ENCODE results near the gene HEY2.
"Not testable (repeated sequence)": the region's sequence is repeated elsewhere in the genome, so short reads cannot be mapped to it uniquely, and the experiment has no call there.

HEY2 gene

GRCh38 chr6:125749173-125749864 is at the start of gene HEY2:
Gene HEY2, plus strand, starts transcription at chr6:125749632. Its CDS starts 145 bp downstream, at chr6:125749777.
- DNase-seq (ENCODE audit: extremely low read depth, low read depth): peak; percentile 51
- TF ChIP-seq CTCF (IDR thresholded peaks at IDR 0.05; ENCODE audit: low read depth, low read length): no peak

DNA sequence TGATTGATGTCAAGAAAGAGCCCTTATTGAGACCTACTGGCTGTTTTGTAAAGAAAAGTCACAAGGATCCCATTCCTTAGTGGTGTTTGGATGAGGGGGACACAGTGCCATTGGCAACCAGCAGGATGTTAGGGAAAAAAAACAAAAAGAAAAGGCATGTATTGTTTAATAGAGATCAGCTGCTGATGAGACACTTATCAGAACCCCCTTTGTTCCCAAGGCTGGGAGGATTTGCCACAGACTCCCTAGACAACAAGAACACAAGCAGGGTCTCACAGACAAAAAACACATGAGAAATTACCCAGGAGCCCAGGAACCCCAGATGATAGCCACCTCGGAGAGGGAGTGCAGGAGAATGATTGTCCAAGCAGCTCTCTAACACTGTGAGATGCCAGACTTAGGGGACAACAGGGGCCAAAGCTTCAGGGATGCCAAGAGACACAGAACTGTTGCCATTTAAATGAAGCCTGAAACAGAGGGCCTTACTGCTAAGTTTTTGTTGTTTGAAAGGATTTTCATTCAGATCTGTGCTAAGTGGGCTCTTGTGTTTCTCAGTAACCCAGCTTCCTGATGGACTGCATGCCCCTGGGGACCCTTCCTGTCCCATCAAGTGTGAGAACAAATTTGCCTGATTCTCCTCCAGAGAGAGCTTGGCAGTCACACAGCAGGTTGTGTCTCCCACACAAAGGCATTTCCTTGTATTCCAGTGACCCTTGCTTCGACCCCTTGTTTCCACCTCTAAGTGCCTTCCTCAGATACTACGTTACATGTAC is 48.7 kb upstream of the HEY2 start:
- no peak for DNase-seq (ENCODE audit: extremely low read depth, low read depth)
- no peak for TF ChIP-seq CTCF (IDR thresholded peaks at IDR 0.05; ENCODE audit: low read depth, low read length)

- no peak for DNase-seq (ENCODE audit: extremely low read depth, low read depth)
- TF ChIP-seq CTCF (IDR thresholded peaks at IDR 0.05; ENCODE audit: low read depth, low read length): no peak
These were observed 48.1 kb upstream of the HEY2 start for GRCh38 chr6:125701354-125701668.

DNA sequence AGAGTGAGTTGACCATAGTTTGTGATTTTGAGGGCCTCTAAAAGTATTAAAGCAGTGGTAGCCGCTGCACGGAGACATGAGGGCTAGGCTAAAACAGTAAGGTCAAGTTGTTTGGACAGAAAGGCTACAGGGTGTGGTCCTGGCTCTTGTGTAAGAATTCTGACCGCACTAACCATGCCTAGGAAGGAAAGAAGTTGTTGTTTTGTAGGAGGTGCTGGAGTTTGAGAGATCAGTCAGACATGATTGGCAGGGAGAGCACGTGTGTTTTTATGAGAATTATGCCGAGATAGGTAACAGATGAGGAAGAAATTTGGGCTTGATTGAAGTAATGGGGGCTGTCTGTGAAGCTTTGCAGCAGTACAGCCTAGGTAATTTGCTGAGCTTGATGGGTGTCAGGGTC is 45.5 kb upstream of the HEY2 start:
- not testable (repeated sequence) for DNase-seq (ENCODE audit: extremely low read depth, low read depth)

GRCh38 chr6:125707615-125708243 is 41.7 kb upstream of the HEY2 start:
- no peak for TF ChIP-seq CTCF (IDR thresholded peaks at IDR 0.05; ENCODE audit: low read depth, low read length)
- DNase-seq (ENCODE audit: extremely low read depth, low read depth): no peak

DNA sequence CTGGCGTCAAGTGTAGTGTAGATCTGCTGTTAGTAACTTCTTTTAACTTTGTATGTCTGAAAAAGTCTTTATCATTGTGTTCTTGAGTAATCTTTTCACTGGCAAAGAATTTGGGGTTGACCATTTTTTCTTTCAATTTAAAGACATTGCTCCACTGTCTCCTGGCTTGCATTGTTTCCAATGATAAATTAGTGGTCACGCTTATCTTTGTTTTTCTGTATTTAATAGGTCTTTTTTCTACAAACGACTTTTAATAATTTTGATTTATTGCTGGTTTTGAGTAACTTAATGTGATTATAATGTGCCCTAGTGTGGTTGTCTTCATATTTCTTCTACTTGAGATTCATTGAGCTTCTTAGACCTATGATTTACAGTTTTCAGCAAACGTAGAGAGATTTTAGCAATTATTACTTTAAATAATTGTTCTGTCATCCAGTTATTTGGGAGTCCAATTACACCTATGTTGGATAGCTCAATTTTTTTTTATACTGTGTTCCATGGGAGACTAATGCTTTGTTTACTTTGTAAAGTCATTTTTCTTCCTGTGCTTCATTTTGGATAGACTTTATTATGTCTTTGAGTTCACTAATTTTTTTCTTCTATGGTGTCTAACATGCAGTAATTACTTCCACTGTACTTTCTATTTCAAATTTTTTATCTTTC is 38.3 kb upstream of the HEY2 start:
- no peak for DNase-seq (ENCODE audit: extremely low read depth, low read depth)
- no peak for TF ChIP-seq CTCF (IDR thresholded peaks at IDR 0.05; ENCODE audit: low read depth, low read length)

DNA sequence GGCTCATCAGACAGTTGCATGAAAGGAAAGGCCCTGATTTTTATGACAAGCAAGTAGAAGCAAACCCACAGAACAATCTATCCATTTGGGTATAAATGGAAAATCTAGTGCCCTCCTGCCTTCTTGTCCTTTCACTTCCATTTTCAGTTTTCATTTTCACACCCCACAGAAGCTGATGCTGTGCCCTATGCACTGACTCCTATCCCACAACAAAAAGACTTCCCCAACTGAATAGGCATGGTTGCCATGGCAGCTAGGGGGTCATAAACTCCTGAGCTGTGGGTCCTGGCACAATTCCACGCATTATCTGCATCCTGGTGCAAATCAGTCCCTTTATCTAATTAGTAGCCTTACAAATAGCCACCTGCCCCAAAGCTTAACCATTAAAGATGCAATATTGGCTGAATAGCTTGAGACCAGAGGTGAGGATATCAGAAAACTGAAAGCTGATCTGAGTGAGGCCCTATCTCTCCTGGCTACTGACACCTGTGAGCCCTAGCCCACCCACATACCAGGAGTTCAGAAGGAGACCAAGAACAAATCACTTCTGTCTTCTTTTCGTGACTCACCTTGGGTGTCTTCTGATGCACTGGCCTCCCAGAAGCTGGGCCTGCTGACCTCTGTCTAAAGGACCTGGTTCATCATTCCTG is 34.9 kb upstream of the HEY2 start:
- TF ChIP-seq CTCF (IDR thresholded peaks at IDR 0.05; ENCODE audit: low read depth, low read length): no peak
- DNase-seq (ENCODE audit: extremely low read depth, low read depth): no peak

Data from AG09319 (cell line).